ENCODE data around the gene ATP6V0A4.

The ATP6V0A4 gene

DNA sequence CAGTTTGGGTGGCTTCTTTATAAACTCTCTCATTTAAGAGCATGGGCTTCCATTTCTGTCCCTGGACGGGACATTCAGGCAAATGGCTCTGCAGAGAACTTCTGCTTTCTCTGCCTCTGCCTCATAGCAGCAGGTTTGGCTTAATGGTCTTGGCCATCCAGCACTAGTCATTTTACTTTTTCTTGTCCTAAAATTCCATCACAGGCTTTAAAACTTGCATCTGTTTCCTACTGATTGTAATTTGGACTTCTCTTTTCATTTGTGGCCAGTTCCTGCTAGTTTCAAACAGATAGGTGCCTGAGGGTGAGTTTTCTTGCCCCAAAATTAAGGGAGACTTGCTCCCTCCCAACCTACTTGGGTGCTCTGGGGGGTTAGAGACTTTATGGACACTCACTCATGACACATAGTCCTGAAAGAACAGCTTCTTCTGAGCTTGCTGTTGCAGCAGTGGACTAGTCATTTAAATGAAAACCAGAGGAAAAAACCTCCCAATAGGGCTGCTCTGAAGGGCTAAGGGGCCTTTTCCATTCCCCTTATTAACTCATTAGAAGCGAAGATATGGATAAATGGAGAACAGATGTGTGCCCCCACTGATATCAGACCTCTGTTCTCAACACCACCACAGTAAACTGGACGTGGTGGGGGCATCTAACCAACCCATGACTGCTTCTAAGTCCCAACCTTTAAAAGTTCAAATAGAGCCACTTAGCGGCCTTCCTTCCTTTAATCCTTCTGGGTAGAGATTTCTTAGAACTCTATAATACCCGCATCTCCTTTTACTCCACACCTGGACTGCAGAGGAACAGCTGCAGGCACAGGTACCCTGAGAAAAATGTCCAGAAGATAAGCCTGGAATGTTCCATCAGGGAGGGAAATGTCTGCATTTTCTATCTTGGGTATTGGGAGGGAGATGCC is 135.7 kb downstream of the ATP6V0A4 start:
- DNase-seq (ENCODE audit: low spot score): no peak

DNA sequence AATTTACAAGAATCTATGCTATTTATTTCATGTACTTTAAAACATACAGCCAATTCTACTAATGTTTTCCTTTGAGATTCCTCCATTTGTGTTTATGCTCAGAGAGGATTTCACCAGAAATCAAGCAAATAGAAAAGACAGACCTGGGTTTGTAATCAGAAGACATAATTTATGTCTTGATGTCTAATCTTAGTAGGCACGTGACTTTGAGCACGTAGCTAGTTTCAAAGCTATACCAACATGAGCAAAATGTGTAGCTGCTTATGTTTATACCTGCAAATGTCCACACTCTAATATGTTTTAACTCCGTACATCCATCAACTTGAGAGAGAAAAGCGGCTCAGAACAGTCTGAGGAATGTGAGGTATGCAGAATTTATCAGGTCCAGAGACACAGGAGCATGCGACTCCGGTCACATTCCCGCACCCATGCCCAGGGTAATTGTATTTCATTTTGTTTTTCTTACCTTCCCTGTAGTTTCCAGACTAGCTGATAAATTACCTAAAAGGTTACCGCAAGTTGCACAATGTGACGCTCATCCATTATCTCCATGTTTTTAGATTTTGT is 136.8 kb downstream of the ATP6V0A4 start:
- no peak for DNase-seq (ENCODE audit: low spot score)

DNA sequence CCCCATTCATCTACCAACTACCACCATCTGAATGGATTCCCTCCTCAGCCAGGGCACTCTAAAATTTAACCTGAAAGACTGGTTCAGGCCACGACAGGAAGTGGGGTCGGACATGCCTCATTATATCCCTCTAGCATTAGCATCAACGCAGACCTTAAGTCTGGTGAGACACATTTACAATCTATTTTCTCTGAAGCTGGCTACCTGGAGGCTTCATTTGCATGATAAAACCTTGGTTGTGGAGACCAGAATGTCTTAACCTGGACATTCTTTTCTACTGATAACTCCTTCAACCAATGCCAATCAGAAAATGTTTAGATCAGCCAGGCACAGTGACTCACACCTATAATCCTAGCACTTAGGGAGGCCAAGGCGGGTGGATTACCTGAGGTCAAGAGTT is 139.1 kb downstream of the ATP6V0A4 start:
- no peak for DNase-seq (ENCODE audit: low spot score)

DNA sequence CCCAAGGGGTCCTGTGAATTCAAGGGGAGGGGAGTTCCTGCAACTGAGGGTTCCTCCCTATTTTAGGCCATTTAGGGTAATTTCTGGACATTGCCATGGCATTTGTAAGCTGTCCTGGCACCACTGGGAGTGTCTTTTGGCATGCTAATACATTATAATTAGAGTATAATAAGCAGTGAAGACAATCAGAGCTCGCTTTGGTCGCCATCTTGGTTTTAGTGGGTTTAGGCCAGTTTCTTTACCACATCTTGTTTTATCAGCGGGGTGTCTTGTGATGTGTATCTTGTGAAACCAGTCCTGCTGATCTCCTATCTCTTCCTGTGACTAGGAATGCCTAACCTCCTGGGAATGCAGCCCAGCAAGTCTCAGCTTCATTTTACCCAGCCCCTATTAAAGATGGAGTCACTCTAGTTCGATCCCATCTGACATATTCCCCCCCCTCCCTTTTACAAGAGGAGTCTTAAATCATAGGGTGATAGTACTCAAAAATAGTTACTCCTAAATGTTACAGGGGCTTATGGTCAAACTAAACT is 140.1 kb downstream of the ATP6V0A4 start:
- DNase-seq (ENCODE audit: low spot score): no peak

DNA sequence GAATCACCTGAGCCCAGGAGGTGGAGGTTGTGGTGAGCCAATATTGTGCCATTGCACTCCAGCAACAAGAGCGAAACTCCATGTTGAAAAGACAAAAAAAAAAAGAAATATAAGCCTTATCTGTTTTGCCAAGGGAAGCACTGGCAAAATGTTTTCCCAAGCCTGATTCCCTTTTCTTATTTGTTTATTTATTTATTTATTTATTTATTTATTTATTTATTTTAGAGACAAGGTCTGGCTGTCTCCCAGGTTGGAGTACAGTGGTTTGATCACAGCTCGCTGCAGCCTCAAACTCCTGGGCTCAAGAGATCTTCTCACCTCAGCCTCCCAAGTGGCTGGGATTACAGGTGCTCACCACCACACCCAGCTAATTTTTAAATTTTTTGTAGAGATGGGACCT is 141.0 kb downstream of the ATP6V0A4 start:
- no peak for DNase-seq (ENCODE audit: low spot score)
